GM12873 (cell line): ENCODE results near the gene TTC36.

Experiments used
- CTCF ChIP-seq: IDR thresholded peaks from 2 replicates; pipeline ENCODE4 v1.5.1; 2012; ENCODE audit warnings: low read depth, mild to moderate bottlenecking, moderate library complexity, low read length, control low read depth; ENCODE audit not compliant: insufficient read depth; ENCODE audit errors: missing control alignments

The TTC36 gene

GRCh38 chr11:118570787-118571186 lies 43.5 kb downstream of the TTC36 start:
- TF ChIP-seq CTCF = no peak

- TF ChIP-seq CTCF = no peak
These were observed 45.0 kb downstream of the TTC36 start, which contains the start of gene ARCN1 for GRCh38 chr11:118572061-118572980. ARCN1 (plus strand) TSS chr11:118572409; CDS start chr11:118572548, 139 bp downstream.

- TF ChIP-seq CTCF = no peak
These were observed 45.8 kb downstream of the TTC36 start for GRCh38 chr11:118572981-118573550.

GRCh38 chr11:118574636-118575035 lies 47.4 kb downstream of the TTC36 start:
- TF ChIP-seq CTCF = no peak
